Globus pallidus (tissue), 1 donor: ENCODE measurements around the gene OOSP4B.
"Not testable (repeated sequence)": the region's sequence is repeated elsewhere in the genome, so short reads cannot be mapped to it uniquely, and the experiment has no call there.

Experiments used
- DNase-seq: peaks from one replicate; pipeline ENCODE4 v3.0.0-alpha.2; 2015; ENCODE audit warnings: low spot score

Gene OOSP4B

GRCh38 chr11:60016881-60017280 lies at the start of gene OOSP4B:
OOSP4B (plus strand) TSS chr11:60017181.
- DNase-seq = no peak

DNA sequence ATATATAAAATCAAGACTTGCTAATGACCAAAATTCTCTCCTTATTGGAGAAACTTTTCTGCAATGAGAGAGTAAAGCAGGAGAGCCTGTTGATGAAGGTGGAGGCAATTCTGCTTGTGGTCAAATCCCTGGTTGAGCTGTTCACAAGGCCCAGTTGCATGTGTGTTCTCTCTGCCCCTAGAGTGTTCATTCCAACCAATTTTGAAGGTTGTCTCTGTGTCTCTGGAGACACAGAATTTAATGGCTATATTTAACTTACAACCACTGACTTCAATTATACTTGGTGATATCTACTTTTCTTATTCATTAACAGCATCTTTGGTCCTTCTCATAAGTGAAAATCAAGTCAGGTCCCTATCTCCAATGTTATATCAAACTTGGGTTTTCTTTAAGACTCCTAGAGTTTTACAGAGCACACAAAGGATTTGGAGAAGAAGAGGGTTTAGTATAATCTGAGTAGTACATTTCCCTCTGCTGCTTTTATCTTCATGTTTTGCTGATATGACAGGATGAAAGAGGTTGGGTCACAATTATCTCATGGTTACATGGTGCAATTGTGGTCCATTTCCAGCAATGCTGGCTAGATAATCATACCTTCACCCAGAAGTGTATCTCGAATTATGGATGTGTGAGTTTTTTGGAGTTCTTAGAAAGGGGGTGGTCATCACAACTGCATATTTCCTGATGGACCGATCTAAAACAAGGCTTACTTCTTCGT lies 49.1 kb upstream of the OOSP4B start:
- no peak for DNase-seq

DNA sequence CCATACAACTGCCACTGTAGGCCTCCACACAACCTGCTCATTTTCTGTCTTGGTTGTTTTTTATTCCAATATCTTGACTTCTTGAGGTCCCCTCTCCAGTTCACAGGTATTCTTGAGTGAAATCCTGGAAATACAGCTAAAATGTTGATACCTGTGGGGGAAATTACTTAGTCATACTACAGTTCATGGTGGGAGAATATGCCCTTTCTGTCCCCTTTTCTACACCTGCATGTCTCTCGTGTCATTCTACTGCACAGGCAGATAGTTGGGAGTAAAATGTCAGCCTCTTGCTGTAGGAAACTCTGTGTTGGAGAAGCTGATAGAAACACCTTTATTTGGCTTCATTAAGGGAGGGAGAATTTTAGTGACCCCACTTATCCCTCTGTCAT lies 48.6 kb upstream of the OOSP4B start:
- DNase-seq = no peak

GRCh38 chr11:59973097-59973496 lies 43.9 kb upstream of the OOSP4B start:
- DNase-seq = no peak

DNA sequence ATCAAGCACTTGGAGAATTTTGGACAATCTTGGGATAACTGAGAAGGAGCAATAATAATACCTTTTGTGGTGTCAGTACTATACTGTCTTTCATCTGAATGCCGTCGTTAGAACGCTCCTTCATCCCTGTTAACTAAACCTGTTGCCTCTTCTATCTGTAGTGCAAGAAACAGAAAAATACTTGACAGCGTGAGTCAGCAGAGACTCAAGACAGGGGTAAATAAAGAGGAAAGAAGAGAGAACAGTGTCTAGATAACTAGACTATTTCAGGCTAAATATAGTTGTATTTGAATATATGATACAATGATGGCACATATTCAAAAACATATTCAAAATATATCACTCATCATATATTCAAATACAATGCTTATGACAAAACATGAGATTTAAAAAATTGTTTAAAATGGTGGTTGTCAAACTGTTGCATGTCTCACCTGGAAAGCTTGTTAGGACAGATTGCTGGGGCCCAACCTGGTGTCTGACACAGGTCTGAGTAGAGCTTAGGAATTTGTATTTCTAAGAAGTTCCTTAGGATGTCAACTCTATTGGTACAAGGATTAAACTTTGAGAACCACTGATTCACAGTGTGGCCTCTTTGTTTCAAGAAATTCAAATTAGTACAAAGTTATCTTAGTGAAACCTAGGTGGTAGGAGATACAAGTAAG lies 35.7 kb upstream of the OOSP4B start:
- no peak for DNase-seq

- DNase-seq = not testable (repeated sequence)
Observed at GRCh38 chr11:59982037-59982436, 34.9 kb upstream of the OOSP4B start.

- DNase-seq = no peak
Observed at GRCh38 chr11:59983212-59983611, 33.8 kb upstream of the OOSP4B start.

DNA sequence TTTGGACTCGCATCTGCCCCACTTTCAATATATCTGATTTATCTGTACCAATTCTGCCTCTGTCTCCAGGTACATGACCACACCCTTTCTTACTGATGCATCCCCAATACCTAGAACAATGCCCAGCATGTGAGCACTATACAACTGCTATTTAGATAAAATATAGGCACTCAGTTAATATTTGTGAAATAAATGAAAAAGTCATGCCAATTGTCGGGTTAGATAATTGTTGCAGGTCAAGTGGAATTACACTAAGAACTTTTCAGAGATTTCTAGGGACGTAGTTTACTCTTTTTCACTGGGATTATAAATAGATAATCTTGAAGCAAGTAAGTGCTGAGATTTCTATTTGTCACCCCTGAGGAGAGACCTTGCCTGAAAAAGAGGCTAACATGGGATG lies 32.6 kb upstream of the OOSP4B start:
- DNase-seq = no peak

DNA sequence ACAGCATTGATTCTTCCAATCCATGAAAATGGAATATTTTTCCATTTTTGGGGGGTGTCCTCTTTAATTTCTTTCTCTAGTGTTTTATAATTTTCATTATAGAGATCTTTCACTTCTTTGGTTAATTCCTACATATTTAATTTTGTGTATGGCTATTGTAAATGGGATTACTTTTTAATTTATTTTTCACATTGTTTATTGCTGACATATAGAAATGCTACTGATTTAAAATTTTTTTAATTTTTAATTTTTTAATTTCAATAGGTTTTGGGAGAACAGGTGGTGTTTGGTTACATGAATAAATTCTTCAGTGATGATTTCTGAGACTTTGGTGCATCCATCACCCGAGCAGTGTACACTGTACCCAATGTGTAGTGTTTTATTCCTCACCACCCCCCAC lies 26.6 kb upstream of the OOSP4B start:
- DNase-seq = no peak

GRCh38 chr11:59992425-59992824 lies 24.6 kb upstream of the OOSP4B start:
- no peak for DNase-seq

GRCh38 chr11:59997800-59998199 lies 19.2 kb upstream of the OOSP4B start:
- DNase-seq = no peak

GRCh38 chr11:59999691-60000090 lies 17.3 kb upstream of the OOSP4B start:
- no peak for DNase-seq

DNA sequence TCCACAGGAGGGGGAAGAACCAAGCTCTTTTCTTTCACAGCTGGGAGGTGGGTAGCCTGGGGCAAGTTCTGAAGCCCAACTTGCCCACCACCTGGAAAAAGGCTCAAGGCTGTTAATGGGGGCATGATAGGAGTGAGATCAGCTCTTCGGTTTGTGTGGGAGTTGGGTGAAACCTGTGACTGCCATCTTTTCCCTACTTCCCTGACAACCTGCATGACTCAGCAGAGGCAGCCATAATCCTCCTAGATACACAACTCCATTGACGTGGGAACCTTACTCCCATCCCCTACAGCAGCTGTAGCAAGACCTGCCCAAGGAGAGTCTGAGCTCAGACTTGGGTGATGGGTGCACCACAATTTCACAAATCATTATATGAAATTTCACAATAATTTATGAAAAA lies 13.3 kb upstream of the OOSP4B start:
- DNase-seq = no peak

DNA sequence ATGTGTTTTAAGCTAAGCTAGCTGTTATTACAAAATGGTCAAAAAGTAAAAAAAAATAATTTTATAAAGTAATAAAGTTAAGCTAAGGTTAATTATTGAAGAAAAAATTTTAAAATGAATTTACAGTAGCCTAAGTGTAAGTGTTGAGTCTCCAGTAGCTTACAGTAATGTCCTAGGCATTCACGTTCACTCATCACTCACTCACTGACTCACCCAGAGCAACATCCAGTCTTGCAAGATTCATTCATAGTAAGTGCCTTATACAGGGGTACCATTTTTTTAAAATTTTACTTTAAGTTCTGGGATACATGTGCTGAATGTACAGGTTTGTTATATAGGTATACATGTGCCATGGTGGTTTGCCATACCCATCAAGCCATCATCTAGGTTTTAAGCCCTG lies 11.6 kb upstream of the OOSP4B start:
- DNase-seq = no peak

GRCh38 chr11:60018058-60018457 lies 1.1 kb downstream of the OOSP4B start:
- DNase-seq = no peak

DNA sequence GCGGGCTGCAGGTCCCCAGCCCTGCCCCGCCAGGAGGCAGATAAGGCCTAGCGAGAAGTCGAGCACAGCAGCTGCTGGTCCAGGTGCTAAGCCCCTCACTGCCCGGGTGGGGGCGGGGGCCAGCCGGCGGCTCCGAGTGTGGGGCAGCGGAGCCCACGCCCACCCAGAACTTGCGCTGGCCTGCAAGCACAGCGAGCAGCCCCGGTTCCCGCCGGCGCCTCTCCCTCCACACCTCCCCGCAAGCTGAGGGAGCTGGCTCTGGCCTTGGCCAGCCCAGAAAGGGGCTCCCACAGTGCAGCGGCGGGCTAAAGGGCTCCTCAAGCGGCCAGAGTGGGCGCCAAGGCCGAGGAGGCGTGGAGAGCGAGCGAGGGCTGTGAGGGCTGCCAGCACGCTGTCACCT lies 3.4 kb downstream of the OOSP4B start:
- DNase-seq = not testable (repeated sequence)

DNA sequence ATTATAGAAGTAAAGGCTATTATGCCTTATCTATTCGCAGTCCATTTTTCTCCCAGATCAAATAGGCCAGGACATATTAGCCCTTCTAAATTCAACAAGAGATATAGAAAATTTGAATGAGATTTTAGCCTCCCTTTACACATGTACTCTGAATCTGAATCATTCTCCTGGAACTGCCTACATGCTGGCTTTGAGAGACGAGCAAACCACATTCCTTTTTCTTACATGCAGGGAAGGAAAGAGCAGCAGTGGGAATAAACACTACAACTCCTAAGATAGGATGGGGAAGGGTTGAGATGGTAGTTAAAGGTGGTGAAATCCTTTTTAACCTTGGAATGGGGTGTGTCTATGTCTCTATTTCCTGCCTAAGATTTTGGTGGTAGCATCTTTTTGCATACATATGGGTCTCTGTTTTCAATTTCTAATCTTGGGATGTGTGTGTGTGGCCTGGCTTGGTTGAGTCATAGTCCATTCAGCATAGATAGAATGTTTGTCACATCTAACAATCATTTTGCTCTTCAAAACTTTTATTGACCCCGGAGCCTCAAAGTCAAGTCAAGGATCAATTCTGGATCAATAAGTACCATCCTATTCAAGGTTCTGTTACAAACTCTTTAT lies 12.1 kb downstream of the OOSP4B start:
- no peak for DNase-seq

- DNase-seq = no peak
Observed at GRCh38 chr11:60040109-60040508, 23.1 kb downstream of the OOSP4B start, which contains the start of gene OOSP2. OOSP2 (plus strand) TSS chr11:60040409; CDS start chr11:60040460, 51 bp downstream.

- DNase-seq = not testable (repeated sequence)
Observed at GRCh38 chr11:60050422-60050821, 33.4 kb downstream of the OOSP4B start.

DNA sequence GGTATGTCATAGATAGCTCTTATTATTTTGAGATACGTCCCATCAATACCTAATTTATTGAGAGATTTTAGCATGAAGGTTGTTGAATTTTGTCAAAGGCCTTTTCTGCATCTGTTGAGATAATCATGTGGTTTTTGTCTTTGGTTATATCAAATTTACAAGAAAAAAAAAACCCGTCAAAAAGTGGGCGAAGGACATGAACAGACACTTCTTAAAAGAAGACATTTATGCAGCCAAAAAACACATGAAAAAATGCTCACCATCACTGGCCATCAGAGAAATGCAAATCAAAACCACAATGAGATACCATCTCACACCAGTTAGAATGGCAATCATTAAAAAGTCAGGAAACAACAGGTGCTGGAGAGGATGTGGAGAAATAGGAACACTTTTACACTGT lies 33.9 kb downstream of the OOSP4B start:
- not testable (repeated sequence) for DNase-seq

DNA sequence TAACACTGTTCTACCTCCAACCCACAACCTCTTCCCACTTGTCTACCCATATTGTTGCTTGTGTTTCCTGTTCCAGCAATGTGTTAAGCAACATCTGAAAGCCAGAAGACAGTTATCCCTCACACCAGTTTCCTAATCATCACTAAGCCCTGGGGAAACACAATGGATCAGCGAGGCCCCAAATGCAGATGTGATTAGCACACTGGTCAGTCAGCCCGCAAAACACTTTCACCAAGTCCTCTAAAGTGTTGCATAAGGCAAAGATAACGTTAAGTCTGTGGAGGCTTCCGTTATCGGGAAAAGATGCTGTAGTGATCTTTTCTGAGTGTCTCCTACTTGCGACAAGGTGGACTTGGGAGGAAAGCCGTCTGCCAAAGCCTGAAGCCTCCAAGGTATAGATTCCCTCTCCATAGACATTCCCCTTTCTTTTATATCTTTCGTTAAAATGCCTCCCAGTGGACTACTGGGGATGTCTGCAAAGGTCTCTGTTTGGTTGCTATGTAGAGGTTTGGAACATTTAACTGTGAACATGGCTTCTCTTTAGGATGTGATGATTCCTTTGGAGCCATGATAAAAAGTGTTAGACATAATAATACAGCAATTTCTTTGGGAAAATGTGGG lies 39.5 kb downstream of the OOSP4B start, which contains the start of gene MS4A3:
Gene MS4A3, plus strand, starts transcription at position 317 of the 621 bp plus-strand sequence. CDS start 4,496 bp downstream, outside the sequence.
- DNase-seq = no peak

GRCh38 chr11:60059052-60059451 lies 42.1 kb downstream of the OOSP4B start:
- DNase-seq = no peak
